ENCODE measurements around the gene SPOCD1.

SPOCD1 gene

DNA sequence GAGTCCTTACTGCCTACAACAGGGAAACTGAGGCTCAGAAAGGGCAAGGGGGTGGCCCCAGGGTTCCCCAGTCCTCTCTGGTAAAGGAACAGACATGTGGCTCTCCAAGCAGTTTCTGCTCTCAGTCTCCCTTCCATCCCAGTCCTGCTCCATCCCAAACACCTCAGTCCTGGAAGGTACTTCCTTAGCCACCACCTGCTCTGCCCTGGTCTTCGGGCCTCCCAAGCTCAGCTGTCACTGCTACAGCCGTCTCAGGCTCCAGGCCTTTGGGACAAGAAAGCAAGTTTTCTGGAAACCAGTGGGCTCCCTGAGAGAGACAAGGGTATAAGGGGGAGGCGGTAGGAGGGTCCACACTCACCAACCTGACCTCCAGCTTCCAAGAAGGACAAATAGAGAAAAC is 28.6 kb downstream of the SPOCD1 start:
- no peak for DNase-seq (ENCODE audit: low read depth)

DNA sequence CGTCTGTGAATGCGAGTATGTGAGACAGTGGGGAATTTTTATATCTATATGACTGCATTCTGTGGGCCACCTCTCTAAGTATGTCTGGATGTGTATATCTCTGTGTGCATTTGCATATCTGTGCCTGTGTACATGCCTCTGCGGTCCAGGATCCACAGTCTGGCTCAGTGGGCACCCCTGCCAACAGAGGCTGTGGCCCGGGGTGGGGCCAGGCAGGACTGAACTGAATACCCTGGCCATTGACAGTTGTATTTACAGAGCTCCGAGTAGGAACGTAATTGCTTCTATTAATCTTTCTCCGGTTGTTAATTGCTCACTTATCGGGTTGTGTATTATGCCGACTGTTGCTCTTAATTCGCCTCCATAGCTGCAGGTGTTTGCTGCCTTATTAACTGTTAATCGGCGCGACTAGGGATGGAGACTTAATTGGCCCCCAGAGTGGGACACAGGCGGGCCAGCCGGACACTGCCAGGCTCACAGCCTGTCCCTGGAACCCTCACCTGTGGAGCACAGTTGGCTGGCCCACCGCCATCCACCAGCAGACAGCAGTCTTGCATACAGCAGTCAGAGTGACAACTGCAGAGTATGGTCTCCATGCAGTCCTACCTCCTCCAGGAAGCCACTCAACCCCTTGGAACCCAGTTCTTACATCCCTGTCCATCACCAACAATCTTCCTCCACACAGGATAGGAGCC is 29.3 kb downstream of the SPOCD1 start:
- no peak for DNase-seq (ENCODE audit: low read depth)

GRCh38 chr1:31785947-31786290 is 29.9 kb downstream of the SPOCD1 start:
- no peak for DNase-seq (ENCODE audit: low read depth)

- DNase-seq (ENCODE audit: low read depth): no peak
Observed at GRCh38 chr1:31785020-31785946, 30.5 kb downstream of the SPOCD1 start.

DNA sequence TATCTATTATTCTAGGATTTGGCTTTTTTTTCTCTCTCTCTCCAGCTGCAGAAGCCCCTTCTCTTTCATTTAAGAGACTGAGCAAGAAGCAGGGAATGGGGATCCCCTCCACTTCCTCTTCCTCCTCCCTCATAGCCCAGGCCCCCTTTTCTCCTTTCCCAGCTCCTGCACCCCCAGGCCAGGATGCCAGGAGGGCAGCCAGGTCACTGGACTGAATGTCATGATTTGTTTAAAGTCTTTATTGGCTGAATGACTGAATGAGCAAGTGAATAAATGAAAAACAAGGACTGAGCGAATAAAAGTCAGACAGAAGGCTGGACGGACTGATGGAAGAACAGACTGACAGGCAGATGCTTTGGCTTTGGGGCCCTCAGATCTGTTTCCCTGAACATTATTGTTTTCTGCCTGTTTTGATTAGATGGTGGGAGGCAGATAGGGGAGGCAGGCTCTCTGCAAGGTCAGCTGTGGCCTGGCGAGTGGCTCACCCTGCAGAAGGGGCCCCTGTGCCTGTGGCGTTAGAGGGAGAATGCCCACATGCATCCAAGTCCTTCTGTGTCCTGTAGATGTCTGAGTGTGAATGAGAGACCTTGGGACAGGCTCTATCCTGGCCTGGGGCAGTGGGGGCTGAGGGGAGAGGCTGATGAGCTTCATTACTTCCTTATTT is 31.3 kb downstream of the SPOCD1 start:
- no peak for DNase-seq (ENCODE audit: low read depth)

GRCh38 chr1:31783846-31784245 is 32.0 kb downstream of the SPOCD1 start:
- no peak for DNase-seq (ENCODE audit: low read depth)

DNA sequence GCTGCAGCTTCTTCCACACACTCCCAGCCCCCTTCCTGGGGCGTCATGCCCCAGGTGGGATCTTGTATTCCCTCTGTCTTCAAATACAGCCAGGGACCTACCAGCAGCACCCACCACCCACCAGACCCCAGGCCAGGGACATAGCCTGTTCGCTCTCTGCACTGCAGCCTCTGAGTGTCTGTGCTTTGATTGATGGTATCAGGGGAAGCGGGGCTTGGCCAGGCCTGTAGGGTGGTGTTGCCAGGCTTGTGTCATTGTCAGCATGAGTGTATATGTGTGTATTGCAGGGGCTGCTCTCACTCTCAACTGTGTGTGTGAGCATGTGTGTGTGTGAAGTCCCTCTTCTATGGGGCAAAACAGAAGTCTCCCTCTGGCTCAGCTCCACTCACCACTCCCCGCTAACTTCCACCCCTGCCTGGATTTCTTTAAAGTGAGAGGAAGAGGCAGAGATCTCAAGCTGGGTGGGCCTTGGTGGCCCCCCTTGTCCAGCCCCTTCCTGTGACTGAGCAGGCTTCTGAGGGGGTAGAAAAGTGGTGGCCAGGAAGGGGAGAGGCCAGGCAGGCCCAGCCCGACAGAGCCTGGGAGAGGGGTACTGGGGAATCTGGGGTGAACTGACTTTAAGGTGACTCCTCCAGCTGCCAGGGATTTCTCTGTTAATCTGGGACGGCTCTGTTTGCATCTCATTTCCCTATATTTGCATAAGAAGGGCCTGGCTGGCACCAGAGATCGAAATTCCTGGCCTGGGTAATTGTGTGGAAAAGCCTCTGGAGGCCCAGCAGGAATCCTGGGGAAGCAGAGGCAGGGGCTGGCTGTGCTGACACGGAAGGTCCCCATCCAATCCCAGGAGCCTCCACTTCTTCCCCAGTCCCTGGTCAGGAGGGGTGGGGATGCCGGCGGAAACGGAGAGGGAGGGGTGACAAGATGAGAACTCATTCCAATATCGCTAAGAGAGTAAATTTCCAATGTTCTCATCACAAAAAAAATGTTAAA is 33.1 kb downstream of the SPOCD1 start:
- DNase-seq (ENCODE audit: low read depth): no peak

DNA sequence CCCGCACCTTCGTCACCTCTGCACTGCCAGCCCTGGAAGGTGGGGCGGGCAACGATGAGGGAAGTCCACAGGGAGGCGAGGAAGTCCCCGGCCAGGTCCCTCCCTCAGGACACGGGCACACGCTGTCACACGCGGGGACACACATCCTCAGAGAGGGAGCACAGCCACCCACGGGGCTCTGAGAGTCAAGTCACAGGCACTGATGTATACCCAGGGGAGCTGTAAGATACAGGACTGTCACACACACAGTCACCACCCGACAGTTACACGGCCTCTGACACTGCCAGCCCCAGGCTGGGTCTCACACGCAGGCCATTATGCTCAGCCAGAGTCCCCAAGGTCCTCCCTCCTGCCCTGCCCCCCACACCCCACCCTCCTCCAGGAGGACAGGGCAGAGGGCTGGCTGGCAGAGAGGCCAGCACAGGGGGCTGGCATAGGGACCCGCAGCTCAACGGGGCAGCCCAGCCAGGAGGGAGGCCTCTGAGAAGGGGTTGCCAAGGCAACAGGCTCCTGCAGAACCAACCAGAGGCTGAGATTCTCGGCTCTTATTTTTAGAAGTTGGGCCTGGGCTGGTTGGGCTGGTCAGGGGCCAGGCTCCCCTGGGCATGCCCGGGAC is 34.0 kb downstream of the SPOCD1 start:
- DNase-seq (ENCODE audit: low read depth): no peak

DNA sequence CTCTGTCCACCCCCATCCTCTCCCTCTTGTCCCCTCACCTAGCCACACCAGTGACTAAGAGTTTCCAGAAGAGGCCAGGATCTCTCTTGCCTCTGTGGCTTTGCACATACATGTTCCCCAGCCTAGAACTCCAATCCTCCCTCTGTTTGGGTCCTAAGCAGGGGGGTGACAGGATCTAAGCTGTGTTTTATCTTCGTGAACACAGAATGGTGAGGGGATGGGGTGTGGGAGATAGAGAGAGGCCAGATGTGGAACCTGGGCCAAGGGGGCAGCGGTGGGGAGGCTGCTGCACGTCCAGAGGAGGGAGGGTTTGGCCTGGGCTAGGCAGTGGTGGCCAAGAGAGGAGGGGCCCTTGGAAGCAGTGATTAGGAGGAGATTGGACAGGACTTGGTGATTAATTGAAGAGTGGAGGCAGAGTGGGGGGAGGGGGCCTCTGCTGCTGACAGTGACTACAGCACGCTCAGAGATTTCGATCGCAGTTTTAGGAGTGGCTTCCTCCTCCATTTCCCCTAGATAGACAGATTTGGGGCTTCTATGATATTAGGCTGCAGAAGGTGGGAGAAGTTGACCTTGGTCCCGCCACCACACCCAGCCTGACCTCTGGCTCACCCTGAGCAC is 34.6 kb downstream of the SPOCD1 start:
- no peak for DNase-seq (ENCODE audit: low read depth)

DNA sequence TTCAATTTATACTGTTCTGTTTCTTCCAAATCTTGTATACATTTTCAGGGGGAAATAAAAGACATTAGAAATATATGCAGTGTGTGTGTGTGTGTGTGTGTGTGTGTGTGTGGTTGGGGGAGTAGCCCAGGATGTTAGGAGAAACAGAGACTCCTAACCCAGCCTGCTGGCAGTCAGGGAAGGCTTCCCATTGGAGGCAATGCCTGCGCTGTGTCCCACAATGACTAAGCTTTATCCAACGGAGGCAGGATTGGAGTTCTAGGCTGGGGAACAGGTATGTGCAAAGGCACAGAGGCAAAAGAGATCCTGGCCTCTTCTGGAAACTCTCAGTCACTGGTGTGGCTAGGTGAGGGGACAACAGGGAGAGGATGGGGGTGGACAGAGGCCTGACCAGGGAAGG is 35.2 kb downstream of the SPOCD1 start:
- DNase-seq (ENCODE audit: low read depth): no peak

- DNase-seq (ENCODE audit: low read depth): no peak
Observed at GRCh38 chr1:31779687-31780086, 36.1 kb downstream of the SPOCD1 start.

DNA sequence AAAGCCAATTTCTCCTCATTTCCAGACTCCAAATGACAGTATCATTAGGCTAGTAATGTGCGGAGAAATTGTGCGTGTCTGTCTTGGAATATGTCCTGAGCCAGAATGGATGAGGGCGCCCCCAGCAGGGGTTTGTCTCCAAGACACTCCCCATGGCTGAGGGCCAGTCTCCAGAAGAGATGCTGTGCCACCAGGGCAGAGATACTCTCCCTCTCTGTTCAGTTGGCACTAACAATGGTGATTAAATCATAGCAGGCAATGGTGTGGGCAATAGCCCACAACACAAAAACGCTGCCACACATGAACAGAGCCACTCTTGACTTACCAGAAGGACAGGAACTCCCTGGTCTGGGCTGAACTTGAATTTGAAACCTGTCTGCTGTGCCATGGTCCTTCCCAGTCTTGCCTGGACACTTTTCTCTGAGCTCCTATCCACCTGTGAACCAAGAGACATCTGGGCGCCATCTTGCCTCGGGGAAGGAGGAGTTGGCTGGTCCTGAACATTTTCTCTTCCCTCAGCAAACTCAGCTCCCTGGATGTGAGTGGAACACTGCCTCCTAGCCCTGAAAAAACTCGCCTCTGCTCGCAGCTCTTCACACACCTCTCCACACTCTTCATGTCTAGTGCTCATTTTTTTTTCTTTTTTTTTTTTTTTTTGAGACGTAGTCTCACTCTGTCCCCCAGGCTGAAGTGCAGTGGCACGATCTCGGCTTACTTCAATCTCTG is 36.9 kb downstream of the SPOCD1 start:
- no peak for DNase-seq (ENCODE audit: low read depth)

DNA sequence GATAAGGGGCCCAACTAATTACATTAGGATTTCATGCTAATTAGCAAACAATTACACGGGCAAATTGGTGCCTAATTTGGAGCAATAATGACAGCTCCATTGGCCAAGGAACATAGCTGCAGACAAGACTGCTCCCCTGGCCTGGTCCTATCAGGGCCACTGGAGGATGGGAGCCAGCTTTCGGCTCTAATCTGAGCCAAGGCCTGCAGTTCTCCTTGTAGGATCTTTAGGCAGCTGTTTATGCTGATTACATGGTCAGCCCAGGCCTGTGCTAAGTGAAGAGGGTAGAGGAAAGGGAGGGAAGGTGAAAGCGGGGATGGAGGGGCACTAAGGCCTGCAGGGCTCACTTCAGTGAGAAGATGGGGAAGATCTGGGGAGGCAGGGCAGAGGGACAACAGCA is 39.3 kb downstream of the SPOCD1 start:
- DNase-seq (ENCODE audit: low read depth): no peak

DNA sequence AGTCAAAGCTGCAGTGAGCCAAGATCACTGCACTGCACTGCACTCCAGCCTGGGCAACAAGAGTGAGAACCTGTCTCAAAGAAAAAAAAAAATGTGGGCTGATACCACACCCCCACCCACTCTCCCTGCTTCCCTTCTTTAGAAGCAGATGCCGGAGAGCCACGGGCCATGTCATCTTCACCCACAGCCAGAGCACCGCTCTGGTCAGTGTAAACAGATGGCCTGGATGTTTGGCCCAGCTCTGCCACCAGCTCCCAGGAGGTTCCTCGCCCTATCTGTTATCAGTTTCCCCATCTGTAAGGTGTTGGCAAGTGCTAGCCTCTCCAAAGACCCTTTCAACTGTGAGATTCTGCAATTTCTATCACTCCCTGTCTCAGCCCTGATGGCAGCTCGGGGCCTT is 39.8 kb downstream of the SPOCD1 start:
- DNase-seq (ENCODE audit: low read depth): no peak

DNA sequence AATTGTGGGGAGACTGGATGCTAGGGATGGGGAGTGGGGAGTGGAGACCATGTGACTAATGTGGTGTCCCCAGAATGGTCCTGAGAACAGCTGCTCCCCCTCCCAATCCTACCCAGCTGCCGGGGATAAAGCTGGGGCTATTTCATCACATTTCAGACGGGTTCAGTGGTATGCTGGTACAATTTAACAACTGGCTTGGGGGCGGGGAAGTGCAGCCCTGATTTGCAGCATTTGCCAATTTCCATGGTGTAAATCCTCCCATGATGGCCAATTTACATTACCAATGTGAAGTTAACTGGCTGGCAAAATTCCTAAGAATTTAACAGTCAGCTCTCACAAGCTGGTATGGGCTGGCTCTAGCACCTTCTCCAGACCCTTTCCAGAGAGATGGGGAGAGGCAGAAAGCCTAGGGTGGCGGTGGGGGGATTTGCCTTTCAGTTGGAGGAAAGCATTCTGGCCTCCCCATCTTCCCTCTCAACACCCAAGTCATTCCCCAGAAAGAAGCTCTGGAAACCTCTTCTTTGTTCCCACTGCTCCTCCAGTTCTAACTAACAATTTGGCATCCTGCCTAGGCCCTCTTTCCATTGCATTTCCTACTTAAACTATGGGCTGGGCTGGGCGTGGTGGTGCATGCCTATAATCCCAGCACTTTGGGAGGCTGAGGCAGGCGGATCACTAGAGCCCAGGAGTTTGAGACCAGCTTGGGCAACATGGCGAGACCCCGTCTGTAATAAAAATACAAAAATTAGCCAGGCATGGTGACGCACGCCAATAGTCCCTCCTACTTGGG is 40.4 kb downstream of the SPOCD1 start:
- no peak for DNase-seq (ENCODE audit: low read depth)

DNA sequence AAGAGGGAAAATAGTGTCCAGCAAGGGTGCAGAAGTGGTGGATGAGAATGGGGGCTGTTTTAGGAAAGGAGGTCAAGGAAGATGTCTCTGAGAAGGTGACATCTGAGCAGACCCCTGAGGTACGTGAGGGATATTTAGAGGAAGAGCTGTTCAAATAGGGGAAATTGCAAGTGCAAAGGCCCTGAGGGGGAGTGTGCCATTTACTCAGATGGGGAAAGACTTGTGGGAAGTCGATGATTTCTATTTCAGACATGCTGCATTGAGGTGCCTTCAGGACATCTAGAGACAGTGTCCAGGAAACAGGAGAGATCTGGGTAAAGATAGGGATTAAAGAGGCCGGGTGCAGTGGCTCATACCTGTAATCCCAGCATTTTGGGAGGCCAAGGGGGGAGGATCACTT is 41.3 kb downstream of the SPOCD1 start:
- no peak for DNase-seq (ENCODE audit: low read depth)

GRCh38 chr1:31773861-31774260 is 42.0 kb downstream of the SPOCD1 start:
- DNase-seq (ENCODE audit: low read depth): no peak

- no peak for DNase-seq (ENCODE audit: low read depth)
Observed at GRCh38 chr1:31772669-31773248, 43.1 kb downstream of the SPOCD1 start.
